ENCODE data around the gene EFHD1. TPM values are rescaled to one million over a fixed set of nuclear protein-coding genes. Genes with fewer than 3 reads are reported as not detected.

EFHD1 gene
- total RNA-seq, 1 donor from 2014 or later, result 3.6 TPM

GRCh38 chr2:232588680-232589585, 44.5 kb upstream of the EFHD1 start:
- Histone ChIP-seq H3K36me3 (ENCODE audit: control insufficient read depth, insufficient read depth, low read length) (no peaks in the 10 kb centered on the region), H3K4me3 (ENCODE audit: low read depth, low read length) (no peak overlapping the region), H3K27me3 (ENCODE audit: control insufficient read depth, insufficient read depth, low read length) (no peaks in the 10 kb centered on the region)
- DNase-seq (ENCODE audit: low read depth), result no peak
- TF ChIP-seq CTCF (IDR thresholded peaks at IDR 0.05; ENCODE audit: insufficient read depth, low read length, poor library complexity, severe bottlenecking), result no peak

GRCh38 chr2:232592772-232593395, 40.5 kb upstream of the EFHD1 start:
- Histone ChIP-seq H3K4me3 (ENCODE audit: low read depth, low read length) (no peak overlapping the region), H3K27me3 (ENCODE audit: control insufficient read depth, insufficient read depth, low read length) (no peaks in the 10 kb centered on the region), H3K36me3 (ENCODE audit: control insufficient read depth, insufficient read depth, low read length) (no peaks in the 10 kb centered on the region)
- peak; percentile 96 for DNase-seq (ENCODE audit: low read depth)
- peak; percentile 47 for TF ChIP-seq CTCF (IDR thresholded peaks at IDR 0.05; ENCODE audit: insufficient read depth, low read length, poor library complexity, severe bottlenecking)

GRCh38 chr2:232593982-232594381, 39.4 kb upstream of the EFHD1 start:
- Histone ChIP-seq H3K27me3 (ENCODE audit: control insufficient read depth, insufficient read depth, low read length) (no peaks in the 10 kb centered on the region), H3K36me3 (ENCODE audit: control insufficient read depth, insufficient read depth, low read length) (no peaks in the 10 kb centered on the region), H3K4me3 (ENCODE audit: low read depth, low read length) (no peak overlapping the region)
- TF ChIP-seq CTCF (IDR thresholded peaks at IDR 0.05; ENCODE audit: insufficient read depth, low read length, poor library complexity, severe bottlenecking), result no peak
- DNase-seq (ENCODE audit: low read depth), result no peak

GRCh38 chr2:232597362-232598079, 35.9 kb upstream of the EFHD1 start:
- TF ChIP-seq CTCF (IDR thresholded peaks at IDR 0.05; ENCODE audit: insufficient read depth, low read length, poor library complexity, severe bottlenecking), result no peak
- Histone ChIP-seq H3K36me3 (ENCODE audit: control insufficient read depth, insufficient read depth, low read length) (no peaks in the 10 kb centered on the region), H3K27me3 (ENCODE audit: control insufficient read depth, insufficient read depth, low read length) (no peaks in the 10 kb centered on the region), H3K4me3 (ENCODE audit: low read depth, low read length) (no peak overlapping the region)
- no peak for DNase-seq (ENCODE audit: low read depth)

GRCh38 chr2:232598293-232598692, 35.1 kb upstream of the EFHD1 start:
- H3K4me3 ChIP-seq (ENCODE audit: low read depth, low read length), result no peak overlapping the region
- no peaks in the 10 kb centered on the region for H3K36me3 ChIP-seq (ENCODE audit: control insufficient read depth, insufficient read depth, low read length)
- DNase-seq (ENCODE audit: low read depth), result no peak
- TF ChIP-seq CTCF (IDR thresholded peaks at IDR 0.05; ENCODE audit: insufficient read depth, low read length, poor library complexity, severe bottlenecking), result no peak
- H3K27me3 ChIP-seq (ENCODE audit: control insufficient read depth, insufficient read depth, low read length), result no peaks in the 10 kb centered on the region

All from kidney epithelial cell (primary cell).